HFFc6 (cell line): Measurements from ENCODE around the gene UQCR10. TPM values are rescaled to one million over a fixed set of nuclear protein-coding genes. Genes with fewer than 3 reads are reported as not detected.
"Not testable (repeated sequence)": the region's sequence is repeated elsewhere in the genome, so short reads cannot be mapped to it uniquely, and the experiment has no call there.

ENCODE experiments used
- DNase-seq: peaks from one replicate; pipeline ENCODE4 v3.0.0-alpha.2; 2018
- H3K27ac Mint-ChIP-seq: 2 replicates; pipeline ENCODE4 v1.8.0; 2020; ENCODE audit warnings: mild to moderate bottlenecking, mixed read lengths
- H3K27me3 Mint-ChIP-seq: 2 replicates; pipeline ENCODE4 v1.8.0; 2021; ENCODE audit warnings: mild to moderate bottlenecking, moderate library complexity, mixed read lengths; ENCODE audit not compliant: insufficient read depth
- H3K36me3 Mint-ChIP-seq: 2 replicates; pipeline ENCODE4 v1.8.0; 2021; ENCODE audit warnings: low read depth, mixed read lengths
- H3K4me1 Mint-ChIP-seq: 2 replicates; pipeline ENCODE4 v1.8.0; 2020; ENCODE audit warnings: low read depth, mixed read lengths
- H3K4me3 Mint-ChIP-seq: 2 replicates; pipeline ENCODE4 v1.8.0; 2020; ENCODE audit warnings: mild to moderate bottlenecking, moderate library complexity, mixed read lengths
- H3K9me3 Mint-ChIP-seq: 2 replicates; pipeline ENCODE4 v1.8.0; 2020; ENCODE audit warnings: mild to moderate bottlenecking, mixed read lengths
- CTCF ChIP-seq: fragments of 200-600 bp; sonication (generic); IDR thresholded peaks from 2 replicates; pipeline ENCODE4 v1.5.0; 2021; ENCODE audit warnings: antibody characterized with exemption, mild to moderate bottlenecking
- total RNA-seq, 6 experiments: library from RNA; stranded (reverse); fragmentation: NEBNext Ultra II Directional; extraction: Animal tissue kit (Norgen Biotek cat#: 25700); gene quantifications; 2 replicates in 1 of 6; 3 replicates in 5 of 6; pipeline ENCODE4 v1.2.3, GENCODE V29; 2021

The UQCR10 gene
- total RNA-seq, 6 experiments from 2014 or later, result 137 to 153 (median 150) TPM

GRCh38 chr22:29751669-29752068, 15.5 kb upstream of the UQCR10 start:
- Mint-ChIP-seq H3K9me3 (no peaks in the 10 kb centered on the region), H3K36me3 (peaks cover 8% of the 10 kb centered on the region), H3K4me3 (no peak overlapping the region), H3K27me3 (peaks cover 2% of the 10 kb centered on the region), H3K27ac (no peak overlapping the region), H3K4me1 (peaks cover 6% of the 10 kb centered on the region; the same call in 1 of the 2 replicates)
- no peak for DNase-seq
- no peak for TF ChIP-seq CTCF

GRCh38 chr22:29753808-29754657, 13.1 kb upstream of the UQCR10 start:
- Mint-ChIP-seq H3K27me3 (peaks cover 2% of the 10 kb centered on the region; the same call in 1 of the 2 replicates), H3K36me3 (peaks cover 8% of the 10 kb centered on the region; the same call in 1 of the 2 replicates), H3K27ac (no peak overlapping the region; the same call in 1 of the 2 replicates), H3K4me1 (peaks cover 6% of the 10 kb centered on the region; the same call in 1 of the 2 replicates), H3K9me3 (no peaks in the 10 kb centered on the region), H3K4me3 (no peak overlapping the region)
- DNase-seq, result no peak
- no peak for TF ChIP-seq CTCF

- not testable (repeated sequence) for H3K4me3 Mint-ChIP-seq, H3K27ac Mint-ChIP-seq
Observed at GRCh38 chr22:29754658-29755395, 12.3 kb upstream of the UQCR10 start.

GRCh38 chr22:29755889-29756288, 11.3 kb upstream of the UQCR10 start:
- H3K27ac Mint-ChIP-seq, result no peak overlapping the region
- no peak for DNase-seq
- H3K4me1 Mint-ChIP-seq, result no peaks in the 10 kb centered on the region
- no peak for TF ChIP-seq CTCF
- H3K4me3 Mint-ChIP-seq, result no peak overlapping the region
- peaks cover 2% of the 10 kb centered on the region; the same call in 1 of the 2 replicates for H3K27me3 Mint-ChIP-seq
- no peaks in the 10 kb centered on the region for H3K9me3 Mint-ChIP-seq
- H3K36me3 Mint-ChIP-seq, result no peaks in the 10 kb centered on the region

More at GRCh38 chr22:29754658-29755395, 12.3 kb upstream of the UQCR10 start:
- not testable (repeated sequence) for H3K9me3 Mint-ChIP-seq, H3K27me3 Mint-ChIP-seq, H3K4me1 Mint-ChIP-seq, H3K36me3 Mint-ChIP-seq, DNase-seq

- no peaks in the 10 kb centered on the region for H3K36me3 Mint-ChIP-seq
- no peaks in the 10 kb centered on the region for H3K4me1 Mint-ChIP-seq
Observed at GRCh38 chr22:29756341-29756740, 10.8 kb upstream of the UQCR10 start.

More at GRCh38 chr22:29756341-29756740, 10.8 kb upstream of the UQCR10 start:
- H3K9me3 Mint-ChIP-seq, result no peaks in the 10 kb centered on the region
- H3K4me3 Mint-ChIP-seq, result no peak overlapping the region
- no peak for DNase-seq
- no peak overlapping the region for H3K27ac Mint-ChIP-seq
- H3K27me3 Mint-ChIP-seq, result peaks cover 2% of the 10 kb centered on the region; the same call in 1 of the 2 replicates
- TF ChIP-seq CTCF, result no peak
